ENCODE data around the gene AIF1L. TPM values are rescaled to one million over a fixed set of nuclear protein-coding genes. Genes with fewer than 3 reads are reported as not detected.
A peak's percentile ranks its signal among the peaks of the same experiment; 100 is the strongest.

Gene AIF1L
- total and polyA plus RNA-seq, 3 donors from 2014 or later = 8.3 to 24.6 (median 14.9) TPM

DNA sequence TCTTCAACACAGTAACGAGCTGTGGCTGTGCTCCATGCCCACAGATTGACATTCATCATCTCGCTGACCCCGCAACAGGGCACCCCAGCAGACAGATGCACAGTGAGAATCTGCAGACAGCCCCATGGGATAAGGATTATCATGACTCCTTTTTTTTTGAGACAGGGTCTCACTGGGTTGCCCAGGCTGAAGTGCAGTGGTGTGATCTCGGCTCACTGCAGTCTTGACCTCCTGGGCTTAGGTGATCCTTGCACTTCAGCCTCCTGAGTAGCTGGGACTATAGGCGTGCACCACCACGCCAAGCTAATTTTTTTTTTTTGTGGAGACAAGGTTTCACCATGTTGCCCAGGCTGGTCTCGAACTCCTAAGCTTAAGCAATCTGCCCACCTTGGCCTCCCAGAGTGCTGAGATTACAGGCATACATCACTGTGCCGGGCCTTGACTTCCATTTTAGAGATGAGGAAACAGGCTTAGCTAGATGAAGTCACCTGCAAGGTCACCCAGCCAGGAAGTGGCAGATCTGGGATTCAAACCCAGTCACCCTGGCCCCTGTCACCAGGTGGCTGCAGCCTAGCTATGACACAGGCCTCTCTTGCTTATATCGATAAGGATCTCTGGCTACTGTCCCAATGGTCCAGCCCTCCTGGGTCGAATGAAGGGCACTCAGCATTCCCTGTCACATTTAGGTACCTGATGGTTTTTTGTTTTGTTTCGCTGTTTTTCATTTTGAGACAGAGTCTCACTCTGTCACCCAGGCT is 5.1 kb downstream of the AIF1L start:
- H3K36me3 ChIP-seq (ENCODE audit: low read depth, missing control alignments) = no peaks in the 10 kb centered on the region
- intact Hi-C loops (cut with DNase I; ENCODE audit: low total_unique reads) = no loop called here
- H3K4me1 ChIP-seq = peaks cover 47% of the 10 kb centered on the region
- H3K27ac ChIP-seq = no peak overlapping the region
- H3K27me3 ChIP-seq = no peaks in the 10 kb centered on the region
- TF ChIP-seq POLR2A (IDR thresholded peaks at IDR 0.05) = no peak
- no peak for TF ChIP-seq CTCF (IDR thresholded peaks at IDR 0.05)
- no peaks in the 10 kb centered on the region for H3K9me3 ChIP-seq
- DNase-seq = no peak
- no peak overlapping the region for H3K4me3 ChIP-seq
- WGBS, 2 donors = 88 to 89% methylated on average over 11 of the region's 11 CpGs

- no peak for TF ChIP-seq CTCF (IDR thresholded peaks at IDR 0.05)
- TF ChIP-seq POLR2A (IDR thresholded peaks at IDR 0.05) = no peak
- no peaks in the 10 kb centered on the region for H3K36me3 ChIP-seq (ENCODE audit: low read depth, missing control alignments)
Observed at GRCh38 chr9:131103024-131103423, 6.7 kb downstream of the AIF1L start.

DNA sequence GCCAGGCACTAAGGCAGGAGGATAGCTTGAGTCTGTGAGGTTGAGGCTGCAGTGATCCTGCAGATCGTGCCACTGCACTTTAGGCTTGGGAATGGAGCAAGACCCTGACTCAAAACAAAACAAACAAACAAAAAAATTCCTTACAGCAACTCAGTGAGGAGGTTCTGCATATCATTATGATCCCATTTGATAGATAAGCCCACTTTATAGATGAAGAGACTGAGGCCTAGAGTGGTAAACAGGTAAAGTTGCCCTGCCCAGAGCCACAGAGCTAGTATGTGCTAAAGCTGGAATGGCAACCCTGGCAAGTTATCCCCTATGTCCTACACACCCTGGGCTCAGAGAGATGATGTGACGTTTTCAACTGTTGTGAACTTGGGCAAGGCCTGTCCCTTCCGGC is 7.2 kb downstream of the AIF1L start:
- Histone ChIP-seq H3K27ac (no peak overlapping the region), H3K27me3 (no peaks in the 10 kb centered on the region)
- 92 to 94% methylated on average over 3 of the region's 3 CpGs for WGBS, 2 donors

More at GRCh38 chr9:131103024-131103423, 6.7 kb downstream of the AIF1L start:
- WGBS, 2 donors = 62 to 66% methylated on average over 9 of the region's 9 CpGs
- Histone ChIP-seq H3K27ac (peak overlapping the region in 1 of 2 donors; percentile 14), H3K27me3 (no peaks in the 10 kb centered on the region), H3K9me3 (no peaks in the 10 kb centered on the region), H3K4me3 (no peak overlapping the region), H3K4me1 (peaks cover 35% of the 10 kb centered on the region)
- no peak for DNase-seq
- intact Hi-C loops (cut with DNase I; ENCODE audit: low total_unique reads) = no loop called here

DNA sequence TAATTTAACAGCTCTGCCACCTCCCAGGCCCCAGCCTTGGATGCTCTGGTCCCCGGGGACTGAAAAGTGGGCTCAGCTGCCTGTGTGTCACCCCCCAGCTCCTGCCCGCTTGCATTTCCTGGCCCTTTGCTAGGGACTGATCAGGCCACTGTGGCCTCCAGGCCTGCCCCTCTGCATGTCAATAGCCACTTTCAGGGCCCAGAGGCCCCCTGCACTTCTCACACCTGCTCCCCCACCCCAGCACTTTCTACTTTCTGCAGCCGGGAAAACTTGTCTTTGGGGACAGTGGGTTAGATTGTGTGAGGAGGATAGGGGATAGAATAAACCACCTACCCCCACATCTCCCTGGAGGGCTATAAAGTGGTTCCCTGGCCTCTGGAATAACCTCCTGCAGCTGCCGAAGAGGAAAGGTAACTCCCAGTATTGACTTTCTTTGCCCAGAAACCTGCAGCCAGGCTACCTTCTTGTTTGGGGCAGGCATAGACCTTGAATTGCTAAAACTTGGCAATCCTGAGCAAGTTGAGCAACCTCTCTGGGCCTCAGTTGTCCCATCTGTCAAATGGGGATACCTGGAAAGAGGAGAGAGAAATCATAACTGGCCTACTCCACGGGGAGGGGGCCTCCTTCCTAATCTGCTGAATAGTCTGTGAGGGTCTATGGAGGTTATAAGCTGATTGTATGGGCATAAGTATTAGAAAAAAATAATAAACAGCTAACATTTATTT is 7.8 kb downstream of the AIF1L start:
- Histone ChIP-seq H3K36me3 (ENCODE audit: low read depth, missing control alignments) (no peaks in the 10 kb centered on the region), H3K27me3 (no peaks in the 10 kb centered on the region), H3K4me1 (peaks cover 23% of the 10 kb centered on the region), H3K4me3 (no peak overlapping the region), H3K9me3 (no peaks in the 10 kb centered on the region), H3K27ac (no peak overlapping the region)
- WGBS, 2 donors = 81 to 88% methylated on average over 4 to 5 of the region's 5 CpGs
- intact Hi-C loops (cut with DNase I; ENCODE audit: low total_unique reads) = no loop called here
- DNase-seq = no peak
- TF ChIP-seq CTCF (IDR thresholded peaks at IDR 0.05) (no peak), POLR2A (IDR thresholded peaks at IDR 0.05) (no peak)

More for the DNA sequence above, 7.2 kb downstream of the AIF1L start:
- intact Hi-C loops (cut with DNase I; ENCODE audit: low total_unique reads) = no loop called here
- TF ChIP-seq POLR2A (IDR thresholded peaks at IDR 0.05) (no peak), CTCF (IDR thresholded peaks at IDR 0.05) (no peak)
- Histone ChIP-seq H3K4me3 (no peak overlapping the region), H3K9me3 (no peaks in the 10 kb centered on the region), H3K36me3 (ENCODE audit: low read depth, missing control alignments) (no peaks in the 10 kb centered on the region), H3K4me1 (peaks cover 30% of the 10 kb centered on the region)
- DNase-seq = no peak
